ENCODE results near the gene POF1B.

POF1B gene

DNA sequence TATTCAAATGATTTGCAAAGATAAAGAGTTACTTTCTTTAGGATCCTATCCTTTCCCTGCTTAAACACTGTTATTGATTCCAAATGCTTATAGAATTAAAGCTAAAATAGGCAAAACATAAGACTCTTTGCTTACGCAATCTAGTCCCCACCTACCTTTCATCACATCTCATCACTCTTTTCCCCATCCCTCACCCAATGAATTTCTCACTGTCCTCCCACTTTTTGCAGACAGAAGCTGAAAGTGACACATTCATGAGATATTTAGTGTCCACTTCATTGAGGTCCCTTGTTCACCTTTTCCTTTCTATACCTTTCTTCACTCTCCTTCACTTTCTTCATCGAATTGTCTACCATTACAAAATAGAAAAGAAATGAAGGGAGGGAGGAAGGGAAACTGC lies 136.3 kb downstream of the POF1B start:
- DNase-seq (ENCODE audit: low read depth in 3 of 3) = no peak
